Upper lobe of left lung (tissue), 6 donors: ENCODE results near the gene STOML1. TPM values are rescaled to one million over a fixed set of nuclear protein-coding genes. Genes with fewer than 3 reads are reported as not detected.

Experiments
- ATAC-seq, 2 donors: fragments of 200-7000 bp; cut with Tn5 transposase; one replicate each; pipeline ENCODE4 v1.9.1; 2022; ENCODE audit warnings: mild to moderate bottlenecking in 2 of 2, moderate library complexity in 2 of 2; ENCODE audit not compliant: low FRiP score in 2 of 2
- DNase-seq, 2 donors: peaks; one replicate each; pipeline ENCODE4 v3.0.0-alpha.2; 2019 to 2020
- H3K27ac ChIP-seq, 4 donors: fragments of 200-600 bp; sonication (generic); one replicate each; pipeline ENCODE4 v1.5.1; 2016 to 2019
- H3K27me3 ChIP-seq, 4 donors: fragments of 200-600 bp; sonication (generic); one replicate each; pipeline ENCODE4 v1.5.1; 2017 to 2019
- H3K36me3 ChIP-seq, 4 donors: fragments of 200-600 bp; sonication (generic); one replicate each; pipeline ENCODE4 v1.5.1; 2016 to 2019
- H3K4me1 ChIP-seq, 4 donors: fragments of 200-600 bp; sonication (generic); one replicate each; pipeline ENCODE4 v1.5.1; 2018 to 2019
- H3K4me3 ChIP-seq, 4 donors: fragments of 200-600 bp; sonication (generic); one replicate each; pipeline ENCODE4 v1.5.1; 2017 to 2019; ENCODE audit warnings: mild to moderate bottlenecking in 2 of 4, moderate library complexity in 1 of 4
- H3K9me3 ChIP-seq, 4 donors: fragments of 200-600 bp; sonication (generic); one replicate each; pipeline ENCODE4 v1.5.1; 2018 to 2019
- CTCF ChIP-seq, 6 experiments: fragments of 450-650 bp in 4 of 6; fragments of 200-600 bp in 2 of 6; sonication (generic) in 2 of 6; IDR thresholded peaks; one replicate each; pipeline ENCODE4 v1.5.1; 2016 to 2019; ENCODE audit warnings: antibody characterized with exemption in 6 of 6
- EP300 ChIP-seq, 4 donors: sonication (generic); formaldehyde crosslinking; IDR thresholded peaks; one replicate each; pipeline ENCODE4 v1.5.1; 2017; ENCODE audit warnings: antibody characterized with exemption in 4 of 4, control low read depth in 2 of 4
- POLR2A ChIP-seq, 4 donors: fragments of 450-650 bp; IDR thresholded peaks; one replicate each; pipeline ENCODE4 v1.5.1; 2016 to 2017; ENCODE audit warnings: antibody characterized with exemption in 4 of 4, mild to moderate bottlenecking in 2 of 4
- POLR2AphosphoS5 ChIP-seq, 2 donors: sonication (generic); formaldehyde crosslinking; IDR thresholded peaks; one replicate each; pipeline ENCODE4 v1.5.1; 2017; ENCODE audit warnings: antibody characterized with exemption in 2 of 2
- WGBS, 2 donors: methylation state at CpG; one replicate each; pipeline ENCODE4 v1.1.5; 2017 to 2018; 5-methylcytosine and 5-hydroxymethylcytosine counted together
- total RNA-seq, 6 donors: library from RNA; depleted of rRNA in 4 of 6; stranded (reverse); fragments of >200 nt in 4 of 6; gene quantifications; one replicate each; pipeline versions ENCODE4 v1.1.0 to v1.2.1, GENCODE V29; 2016 to 2021
- donor health status: DM: no; HTN: no; CAD: no; lungs with moderate emphysema.
- donor health status: DM: no; HTN: yes; CAD: no; lungs with severe emphysema.

Gene STOML1
- total RNA-seq, 6 donors from 2014 or later: 12.2 to 23.3 (median 18.3) TPM

GRCh38 chr15:74019734-74020133, 27.6 kb upstream of the STOML1 start:
- no peak overlapping the region for H3K4me3 ChIP-seq
- no peaks in the 10 kb centered on the region for H3K9me3 ChIP-seq
- DNase-seq (no peak), ATAC-seq (no peak)
- peaks cover 19 to 55% (median 23%) of the 10 kb centered on the region in 4 donors for H3K36me3 ChIP-seq
- 55 to 66% methylated on average over 2 of the region's 2 CpGs for WGBS, 2 donors
- no peak for TF ChIP-seq POLR2AphosphoS5 (IDR thresholded peaks at IDR 0.05)
- TF ChIP-seq EP300 (IDR thresholded peaks at IDR 0.05): no peak
- TF ChIP-seq CTCF (IDR thresholded peaks at IDR 0.05): no peak
- no peak for TF ChIP-seq POLR2A (IDR thresholded peaks at IDR 0.05)
- H3K27me3 ChIP-seq: no peaks in the 10 kb centered on the region
- H3K27ac ChIP-seq: no peak overlapping the region
- H3K4me1 ChIP-seq: peaks cover 16 to 30% (median 23%) of the 10 kb centered on the region in 4 donors

GRCh38 chr15:74013374-74013894, 21.3 kb upstream of the STOML1 start:
- 82 to 88% methylated on average over 2 of the region's 2 CpGs for WGBS, 2 donors
- TF ChIP-seq POLR2AphosphoS5 (IDR thresholded peaks at IDR 0.05): no peak
- no peak for TF ChIP-seq EP300 (IDR thresholded peaks at IDR 0.05)
- no peak for TF ChIP-seq POLR2A (IDR thresholded peaks at IDR 0.05)
- no peak for TF ChIP-seq CTCF (IDR thresholded peaks at IDR 0.05)
- H3K27me3 ChIP-seq: no peaks in the 10 kb centered on the region
- peak overlapping the region in 1 of 4 donors; percentile 73 for H3K27ac ChIP-seq
- H3K4me3 ChIP-seq: no peak overlapping the region
- DNase-seq (no peak), ATAC-seq (no peak)
- no peaks in the 10 kb centered on the region for H3K9me3 ChIP-seq
- H3K4me1 ChIP-seq: peaks cover 61 to 75% (median 64%) of the 10 kb centered on the region in 4 donors
- peaks cover 0 to 19% (median 3%) of the 10 kb centered on the region in 4 donors for H3K36me3 ChIP-seq

- H3K4me1 ChIP-seq: peaks cover 77 to 88% (median 78%) of the 10 kb centered on the region in 4 donors
- TF ChIP-seq EP300 (IDR thresholded peaks at IDR 0.05): peak in 2 of 4 donors; percentile 20 to 66
- no peak for TF ChIP-seq CTCF (IDR thresholded peaks at IDR 0.05)
- TF ChIP-seq POLR2AphosphoS5 (IDR thresholded peaks at IDR 0.05): peak; percentile 64 to 71
- no peak for TF ChIP-seq POLR2A (IDR thresholded peaks at IDR 0.05)
- peak in 1 of 2 donors; percentile 63 for DNase-seq
- H3K27me3 ChIP-seq: no peaks in the 10 kb centered on the region
- peaks cover 0 to 20% (median 4%) of the 10 kb centered on the region in 4 donors for H3K36me3 ChIP-seq
- WGBS, 2 donors: 0 to 18% methylated on average over 2 of the region's 2 CpGs
- no peaks in the 10 kb centered on the region for H3K9me3 ChIP-seq
- ATAC-seq: peak; percentile 54 to 56
- peak overlapping the region; percentile 54 to 77 (median 69) for H3K27ac ChIP-seq
- H3K4me3 ChIP-seq: no peak overlapping the region
Observed at GRCh38 chr15:74011610-74012009, 19.5 kb upstream of the STOML1 start.

GRCh38 chr15:74010929-74011540, 18.9 kb upstream of the STOML1 start:
- Histone ChIP-seq H3K27me3 (no peaks in the 10 kb centered on the region), H3K4me3 (no peak overlapping the region), H3K9me3 (no peaks in the 10 kb centered on the region), H3K4me1 (peaks cover 77 to 88% (median 82%) of the 10 kb centered on the region in 4 donors), H3K36me3 (peaks cover 0 to 24% (median 4%) of the 10 kb centered on the region in 4 donors), H3K27ac (peak overlapping the region; percentile 54 to 77 (median 69))
- DNase-seq (no peak), ATAC-seq (peak in 1 of 2 donors; percentile 71)
- WGBS, 2 donors: 40 to 45% methylated on average over 2 of the region's 2 CpGs
- TF ChIP-seq EP300 (IDR thresholded peaks at IDR 0.05) (no peak), POLR2AphosphoS5 (IDR thresholded peaks at IDR 0.05) (peak in 1 of 2 donors; percentile 21)

- Histone ChIP-seq H3K27ac (peak overlapping the region in 2 of 4 donors; percentile 73 to 77), H3K4me3 (no peak overlapping the region), H3K9me3 (no peaks in the 10 kb centered on the region), H3K4me1 (peaks cover 63 to 93% (median 84%) of the 10 kb centered on the region in 4 donors), H3K36me3 (peaks cover 0 to 33% (median 4%) of the 10 kb centered on the region in 4 donors), H3K27me3 (no peaks in the 10 kb centered on the region)
- TF ChIP-seq POLR2AphosphoS5 (IDR thresholded peaks at IDR 0.05) (no peak), EP300 (IDR thresholded peaks at IDR 0.05) (no peak), POLR2A (IDR thresholded peaks at IDR 0.05) (no peak), CTCF (IDR thresholded peaks at IDR 0.05) (no peak)
- DNase-seq (no peak), ATAC-seq (no peak)
- 87 to 88% methylated on average over 3 of the region's 3 CpGs for WGBS, 2 donors
Observed at GRCh38 chr15:74008901-74009300, 16.8 kb upstream of the STOML1 start.
